Parathyroid adenoma (tissue), 2 donors: Measurements from ENCODE around the gene SALL2.
"Not testable (repeated sequence)": the region's sequence is repeated elsewhere in the genome, so short reads cannot be mapped to it uniquely, and the experiment has no call there.

ENCODE experiments used
- H2AFZ ChIP-seq: fragments of 300-600 bp; sonication (generic); one replicate; pipeline ENCODE4 v1.7.0; 2017; ENCODE audit warnings: antibody characterized with exemption, mild to moderate bottlenecking
- H3K27ac ChIP-seq: fragments of 300-600 bp; sonication (generic); one replicate; pipeline ENCODE4 v1.7.0; 2017
- H3K27me3 ChIP-seq: fragments of 300-600 bp; sonication (generic); one replicate; pipeline ENCODE4 v1.7.0; 2017; ENCODE audit warnings: low read length; ENCODE audit not compliant: control insufficient read depth, insufficient read depth
- H3K36me3 ChIP-seq: fragments of 300-600 bp; sonication (generic); one replicate; pipeline ENCODE4 v1.7.0; 2017; ENCODE audit warnings: low read length; ENCODE audit not compliant: control insufficient read depth, insufficient read depth
- H3K4me1 ChIP-seq: fragments of 300-600 bp; sonication (generic); one replicate; pipeline ENCODE4 v1.7.0; 2017; ENCODE audit warnings: control low read depth
- H3K4me2 ChIP-seq: fragments of 300-600 bp; sonication (generic); one replicate; pipeline ENCODE4 v1.7.0; 2017; ENCODE audit warnings: low read length
- H3K4me3 ChIP-seq: fragments of 300-600 bp; sonication (generic); one replicate; pipeline ENCODE4 v1.7.0; 2017; ENCODE audit warnings: low read depth, low read length
- H3K79me2 ChIP-seq: fragments of 300-600 bp; sonication (generic); one replicate; pipeline ENCODE4 v1.7.0; 2017; ENCODE audit warnings: control low read depth
- H3K9ac ChIP-seq: fragments of 300-600 bp; sonication (generic); one replicate; pipeline ENCODE4 v1.7.0; 2017; ENCODE audit warnings: mild to moderate bottlenecking
- H3K9me3 ChIP-seq: fragments of 300-600 bp; sonication (generic); one replicate; pipeline ENCODE4 v1.7.0; 2017; ENCODE audit warnings: low read length; ENCODE audit not compliant: control insufficient read depth
- TF ChIP-seq, protein P1 (sequence below): fragments of 300-600 bp; sonication (generic); IDR thresholded peaks from one replicate; pipeline ENCODE4 v1.7.0; 2017; ENCODE audit warnings: antibody characterized with exemption, mild to moderate bottlenecking
- donor health status: primary hyperparathyroidism.

The SALL2 gene

DNA sequence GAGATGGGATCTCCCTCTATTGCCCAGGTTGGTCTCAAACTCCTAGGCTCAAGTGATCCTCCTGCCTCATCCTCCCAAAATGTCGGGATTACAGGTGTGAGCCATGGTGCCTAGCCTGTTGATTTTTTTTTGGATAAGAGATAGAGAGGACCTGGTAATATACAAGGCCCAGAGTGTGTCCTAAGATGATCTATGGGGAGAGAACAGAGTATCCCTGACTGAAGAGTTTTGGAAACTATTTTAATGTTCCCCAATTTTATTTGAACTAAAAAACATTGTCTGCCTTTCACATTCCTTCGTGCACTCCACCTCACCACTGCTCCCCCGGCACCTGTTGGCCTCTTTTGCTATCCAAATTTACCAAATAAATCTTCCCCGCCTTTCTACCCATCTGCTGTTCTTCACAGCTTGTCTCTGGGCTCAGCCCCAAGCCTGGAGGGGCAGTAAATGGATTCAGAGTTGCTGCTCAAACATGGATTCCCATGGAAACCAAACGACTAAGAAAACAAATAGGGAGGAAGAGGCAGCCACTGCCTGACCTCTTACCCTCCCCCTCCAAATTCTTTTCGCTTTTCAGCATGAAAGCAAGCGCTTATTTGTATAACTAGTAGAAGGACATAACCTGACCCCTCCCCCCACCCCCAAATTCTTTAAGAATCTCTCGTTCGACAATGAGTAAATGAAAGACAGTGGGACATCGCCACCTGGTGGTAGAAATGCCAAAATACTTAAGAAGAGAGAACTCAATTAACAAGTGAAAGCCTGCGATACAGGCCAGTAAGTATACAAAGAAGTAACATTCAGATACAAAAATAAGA, 31.1 kb upstream of the SALL2 start:
- Histone ChIP-seq H3K27ac (peak overlapping the region; percentile 53), H3K9me3 (no peaks in the 10 kb centered on the region), H3K27me3 (no peaks in the 10 kb centered on the region), H3K4me3 (peak overlapping the region; percentile 40), H3K79me2 (no peaks in the 10 kb centered on the region), H3K4me1 (peaks cover 6% of the 10 kb centered on the region), H3K36me3 (no peaks in the 10 kb centered on the region), H3K4me2 (peak overlapping the region; percentile 64), H2AFZ (peak overlapping the region; percentile 93), H3K9ac (no peak overlapping the region)
- TF ChIP-seq, protein P1, sequence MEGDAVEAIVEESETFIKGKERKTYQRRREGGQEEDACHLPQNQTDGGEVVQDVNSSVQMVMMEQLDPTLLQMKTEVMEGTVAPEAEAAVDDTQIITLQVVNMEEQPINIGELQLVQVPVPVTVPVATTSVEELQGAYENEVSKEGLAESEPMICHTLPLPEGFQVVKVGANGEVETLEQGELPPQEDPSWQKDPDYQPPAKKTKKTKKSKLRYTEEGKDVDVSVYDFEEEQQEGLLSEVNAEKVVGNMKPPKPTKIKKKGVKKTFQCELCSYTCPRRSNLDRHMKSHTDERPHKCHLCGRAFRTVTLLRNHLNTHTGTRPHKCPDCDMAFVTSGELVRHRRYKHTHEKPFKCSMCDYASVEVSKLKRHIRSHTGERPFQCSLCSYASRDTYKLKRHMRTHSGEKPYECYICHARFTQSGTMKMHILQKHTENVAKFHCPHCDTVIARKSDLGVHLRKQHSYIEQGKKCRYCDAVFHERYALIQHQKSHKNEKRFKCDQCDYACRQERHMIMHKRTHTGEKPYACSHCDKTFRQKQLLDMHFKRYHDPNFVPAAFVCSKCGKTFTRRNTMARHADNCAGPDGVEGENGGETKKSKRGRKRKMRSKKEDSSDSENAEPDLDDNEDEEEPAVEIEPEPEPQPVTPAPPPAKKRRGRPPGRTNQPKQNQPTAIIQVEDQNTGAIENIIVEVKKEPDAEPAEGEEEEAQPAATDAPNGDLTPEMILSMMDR = peak; percentile 87

DNA sequence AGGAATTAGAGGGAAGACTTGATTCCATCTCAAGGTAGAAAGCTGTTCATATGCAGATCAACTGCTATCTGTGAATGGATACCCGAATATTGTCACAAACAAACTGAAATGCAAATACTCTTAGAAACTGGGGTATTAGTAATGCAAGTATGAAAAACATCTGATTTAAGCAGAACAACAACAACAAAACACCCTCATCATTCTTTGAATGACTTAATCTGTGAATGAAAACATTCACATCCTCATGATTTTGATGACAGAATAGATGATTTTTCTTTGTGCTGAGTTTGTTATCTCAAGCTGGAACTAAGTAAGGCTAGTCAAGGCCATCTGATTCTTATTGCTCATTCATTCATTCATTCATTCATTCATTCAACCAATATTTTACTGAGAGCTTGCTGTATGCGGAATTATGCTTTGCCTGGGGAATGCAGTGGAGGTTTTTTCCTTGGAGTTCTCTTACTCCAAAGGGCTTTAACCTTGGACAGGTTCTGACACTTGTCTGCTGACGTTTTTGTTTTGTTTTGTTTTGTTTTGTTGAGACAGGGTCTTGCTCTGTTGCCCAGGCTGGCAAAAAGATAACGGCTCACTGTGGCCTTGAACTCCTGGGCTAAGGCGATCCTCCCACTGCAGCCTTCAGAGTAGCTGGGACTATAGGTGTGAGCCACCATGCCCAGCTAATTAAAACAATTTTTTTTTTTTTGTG, 30.4 kb upstream of the SALL2 start:
- TF ChIP-seq, protein P1 = no peak
- Histone ChIP-seq H3K36me3 (no peaks in the 10 kb centered on the region), H3K79me2 (no peaks in the 10 kb centered on the region), H3K4me1 (peaks cover 6% of the 10 kb centered on the region), H3K4me2 (no peak overlapping the region), H3K9ac (no peak overlapping the region), H2AFZ (peak overlapping the region; percentile 93), H3K27ac (peak overlapping the region; percentile 53), H3K9me3 (no peaks in the 10 kb centered on the region), H3K4me3 (no peak overlapping the region), H3K27me3 (no peaks in the 10 kb centered on the region)

DNA sequence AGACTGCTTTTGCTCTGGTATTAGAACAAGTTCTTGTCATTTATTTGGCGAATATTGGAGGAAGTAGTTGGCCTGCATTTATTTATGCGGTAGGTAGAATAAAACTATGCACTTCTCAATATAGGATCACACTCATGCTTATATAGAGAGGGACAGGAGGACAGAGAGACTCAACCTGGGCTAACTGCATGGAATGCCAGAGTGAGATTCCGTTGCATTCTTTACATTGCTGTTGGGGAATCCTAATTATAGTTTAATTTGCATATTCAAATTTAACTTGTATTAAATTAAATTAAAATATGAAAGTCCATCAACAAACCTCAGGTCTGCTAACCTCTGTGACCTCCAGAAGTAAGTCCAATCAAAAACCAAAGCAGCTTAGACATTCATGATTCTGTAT, 27.1 kb upstream of the SALL2 start:
- H3K27ac ChIP-seq = no peak overlapping the region
- no peak overlapping the region for H3K4me2 ChIP-seq
- H3K9ac ChIP-seq = no peak overlapping the region
- peaks cover 6% of the 10 kb centered on the region for H3K4me1 ChIP-seq
- no peaks in the 10 kb centered on the region for H3K27me3 ChIP-seq
- TF ChIP-seq, protein P1 = no peak
- H3K79me2 ChIP-seq = no peaks in the 10 kb centered on the region
- no peaks in the 10 kb centered on the region for H3K9me3 ChIP-seq
- H3K36me3 ChIP-seq = no peaks in the 10 kb centered on the region
- H3K4me3 ChIP-seq = no peak overlapping the region
- H2AFZ ChIP-seq = no peak overlapping the region

DNA sequence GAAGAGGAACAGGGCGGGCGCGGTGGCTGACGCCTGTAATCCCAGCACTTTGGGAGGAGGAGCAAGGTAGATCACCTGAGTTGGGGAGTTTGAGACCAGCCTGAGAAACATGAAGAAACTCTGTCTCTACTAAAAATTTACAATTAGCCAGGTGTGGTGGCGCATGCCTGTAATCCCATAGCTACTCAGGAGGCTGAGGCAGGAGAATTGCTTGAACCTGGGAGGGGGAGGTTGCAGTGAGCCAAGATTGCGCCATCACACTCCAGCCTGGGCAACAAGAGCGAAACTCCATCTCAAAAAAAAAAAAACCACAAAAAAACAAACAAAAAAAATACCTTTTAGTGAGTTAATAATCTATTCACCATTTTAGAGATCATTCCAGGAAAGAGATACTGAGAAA, 18.4 kb upstream of the SALL2 start:
- H3K9ac ChIP-seq, H3K4me2 ChIP-seq, H3K79me2 ChIP-seq, H2AFZ ChIP-seq, H3K4me1 ChIP-seq, H3K27me3 ChIP-seq, H3K36me3 ChIP-seq, H3K27ac ChIP-seq, H3K9me3 ChIP-seq, H3K4me3 ChIP-seq: not testable (repeated sequence)

DNA sequence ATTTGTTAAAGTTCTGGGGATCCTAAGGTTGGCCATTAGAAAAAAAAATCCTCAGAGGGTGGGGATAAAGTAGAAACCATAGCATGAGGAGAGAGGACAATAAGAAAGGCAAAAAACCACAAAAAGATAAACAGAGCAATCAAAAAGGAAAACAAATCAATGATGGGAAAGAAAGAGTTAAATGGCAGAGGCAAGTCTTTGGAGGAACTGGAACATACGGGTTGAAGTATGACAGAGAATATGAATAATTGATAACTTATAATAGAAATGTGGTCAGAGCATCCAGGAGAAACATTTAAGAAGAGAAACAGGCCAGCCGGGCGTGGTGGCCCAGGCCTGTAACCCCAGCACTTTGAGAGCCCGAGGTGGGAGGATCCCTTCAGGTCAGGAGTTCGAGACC, 17.8 kb upstream of the SALL2 start:
- Histone ChIP-seq H3K27me3 (no peaks in the 10 kb centered on the region), H2AFZ (no peak overlapping the region), H3K9ac (no peak overlapping the region), H3K36me3 (no peaks in the 10 kb centered on the region), H3K4me1 (no peaks in the 10 kb centered on the region), H3K9me3 (no peaks in the 10 kb centered on the region), H3K27ac (no peak overlapping the region), H3K4me3 (no peak overlapping the region), H3K79me2 (no peaks in the 10 kb centered on the region), H3K4me2 (no peak overlapping the region)
- TF ChIP-seq, protein P1 = no peak
